ENCODE measurements around the gene KL. TPM values are rescaled to one million over a fixed set of nuclear protein-coding genes. Genes with fewer than 3 reads are reported as not detected.
A peak's percentile ranks its signal among the peaks of the same experiment; 100 is the strongest.

Gene KL
- total RNA-seq, 4 donors from 2014 or later, result 0.60 to 3.4 (median 1.2) TPM

DNA sequence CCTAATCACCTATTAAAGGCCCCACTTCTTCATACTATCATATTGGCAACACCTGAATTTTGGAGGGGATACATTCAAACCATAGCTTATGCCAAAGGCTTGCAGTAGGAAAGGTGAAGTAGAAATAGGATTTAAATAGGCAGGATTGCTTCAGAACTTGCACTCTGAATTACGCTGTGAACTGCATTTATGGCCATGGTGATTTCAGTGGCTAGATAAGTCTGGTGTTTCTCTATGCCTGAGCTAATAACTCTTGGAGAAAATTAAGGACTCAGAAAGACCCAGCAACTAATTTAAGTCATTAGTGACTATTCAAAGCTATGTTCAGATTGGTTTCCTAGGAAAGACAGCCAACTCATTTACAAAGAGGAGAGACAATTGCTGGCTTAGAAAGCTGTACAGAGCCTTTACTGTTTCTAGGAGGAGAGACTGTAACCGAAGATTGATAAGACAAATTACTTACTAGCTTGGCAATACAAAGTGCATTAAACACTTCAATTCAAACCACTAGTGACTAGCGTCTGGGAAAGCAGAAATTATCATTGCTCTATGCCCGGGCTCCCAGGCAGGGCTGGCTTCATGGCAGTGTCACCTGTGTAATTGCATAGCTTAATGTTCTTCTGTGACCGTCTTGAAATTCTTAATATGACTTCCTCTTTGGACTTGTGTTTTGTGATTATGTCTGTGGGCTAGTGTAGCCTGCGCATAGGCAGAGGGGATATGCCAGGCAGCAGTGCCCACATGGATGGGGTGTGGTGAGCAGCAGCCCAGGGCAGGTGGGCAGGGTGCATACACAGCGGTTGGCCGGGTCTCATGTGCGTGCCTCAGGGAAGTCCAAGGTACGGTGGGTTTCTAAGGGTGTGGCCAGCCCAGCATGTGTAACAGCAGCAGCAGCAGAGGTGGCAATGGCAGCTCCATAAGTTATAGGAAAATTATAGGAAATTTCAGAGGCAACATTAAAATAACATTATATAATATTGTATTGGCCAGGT is 60.1 kb downstream of the KL start:
- no peaks in the 10 kb centered on the region for H3K36me3 ChIP-seq
- intact Hi-C loops (cut with DNase I; ENCODE audit: low total_unique reads) (no loop called here), in situ Hi-C loops (cut with MboI; ENCODE audit: low pct_ligation_motif_present in 1 of 4, low pct_unique_long_range_greater_than_20kb in 1 of 4, low sequenced_read_pairs in 3 of 4) (no loop called here)
- peak; percentile 42 for DNase-seq
- H3K4me1 ChIP-seq, result peaks cover 0 to 8% (median 1%) of the 10 kb centered on the region in 4 donors
- TF ChIP-seq EP300 (IDR thresholded peaks at IDR 0.05; ENCODE audit: low read depth) (no peak), POLR2AphosphoS5 (IDR thresholded peaks at IDR 0.05) (no peak), POLR2A (IDR thresholded peaks at IDR 0.05) (no peak)
- TF ChIP-seq, protein P1, sequence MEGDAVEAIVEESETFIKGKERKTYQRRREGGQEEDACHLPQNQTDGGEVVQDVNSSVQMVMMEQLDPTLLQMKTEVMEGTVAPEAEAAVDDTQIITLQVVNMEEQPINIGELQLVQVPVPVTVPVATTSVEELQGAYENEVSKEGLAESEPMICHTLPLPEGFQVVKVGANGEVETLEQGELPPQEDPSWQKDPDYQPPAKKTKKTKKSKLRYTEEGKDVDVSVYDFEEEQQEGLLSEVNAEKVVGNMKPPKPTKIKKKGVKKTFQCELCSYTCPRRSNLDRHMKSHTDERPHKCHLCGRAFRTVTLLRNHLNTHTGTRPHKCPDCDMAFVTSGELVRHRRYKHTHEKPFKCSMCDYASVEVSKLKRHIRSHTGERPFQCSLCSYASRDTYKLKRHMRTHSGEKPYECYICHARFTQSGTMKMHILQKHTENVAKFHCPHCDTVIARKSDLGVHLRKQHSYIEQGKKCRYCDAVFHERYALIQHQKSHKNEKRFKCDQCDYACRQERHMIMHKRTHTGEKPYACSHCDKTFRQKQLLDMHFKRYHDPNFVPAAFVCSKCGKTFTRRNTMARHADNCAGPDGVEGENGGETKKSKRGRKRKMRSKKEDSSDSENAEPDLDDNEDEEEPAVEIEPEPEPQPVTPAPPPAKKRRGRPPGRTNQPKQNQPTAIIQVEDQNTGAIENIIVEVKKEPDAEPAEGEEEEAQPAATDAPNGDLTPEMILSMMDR (IDR thresholded peaks at IDR 0.05), result no peak
- no peaks in the 10 kb centered on the region for H3K9me3 ChIP-seq
- no peaks in the 10 kb centered on the region for H3K27me3 ChIP-seq
- H3K27ac ChIP-seq, result peak overlapping the region in 2 of 4 donors; percentile 1 to 43
- 60 to 63% methylated on average over 2 to 10 of the region's 10 CpGs for WGBS, 2 donors (ENCODE audit: low coverage in 1 of 2)
- no peak overlapping the region for H3K4me3 ChIP-seq

DNA sequence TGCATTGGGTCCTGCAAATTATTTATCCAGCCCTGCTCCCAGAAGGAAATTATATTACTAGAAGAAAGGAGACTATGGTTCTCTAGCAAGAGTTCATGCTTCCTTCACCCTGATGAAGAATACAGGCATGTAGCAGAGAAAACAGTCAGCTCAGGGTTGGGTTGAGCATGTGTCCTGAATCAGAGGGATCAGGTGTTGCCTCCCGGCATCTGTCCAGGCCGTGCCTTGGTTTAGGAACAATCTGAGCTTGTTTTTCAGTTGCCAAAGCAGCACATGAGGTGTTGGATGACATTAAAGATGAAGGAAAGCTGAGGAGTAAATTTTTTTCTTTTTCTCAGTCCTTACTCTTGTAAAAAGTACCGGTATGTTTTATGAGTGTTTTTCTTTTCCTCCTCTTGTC is 62.0 kb downstream of the KL start:
- H3K27ac ChIP-seq, result no peak overlapping the region
- no peaks in the 10 kb centered on the region for H3K27me3 ChIP-seq
- no peak overlapping the region for H3K4me3 ChIP-seq
- in situ Hi-C loops (cut with MboI; ENCODE audit: low pct_ligation_motif_present in 1 of 4, low pct_unique_long_range_greater_than_20kb in 1 of 4, low sequenced_read_pairs in 3 of 4) (no loop called here), intact Hi-C loops (cut with DNase I; ENCODE audit: low total_unique reads) (no loop called here)
- TF ChIP-seq, protein P1 (IDR thresholded peaks at IDR 0.05), result no peak
- TF ChIP-seq POLR2AphosphoS5 (IDR thresholded peaks at IDR 0.05), result no peak
- no peak for TF ChIP-seq POLR2A (IDR thresholded peaks at IDR 0.05)
- TF ChIP-seq EP300 (IDR thresholded peaks at IDR 0.05; ENCODE audit: low read depth), result no peak
- DNase-seq, result no peak
- WGBS, 2 donors (ENCODE audit: low coverage in 1 of 2), result 41 to 72% methylated on average over 3 of the region's 3 CpGs
- no peaks in the 10 kb centered on the region for H3K36me3 ChIP-seq
- H3K9me3 ChIP-seq, result no peaks in the 10 kb centered on the region
- H3K4me1 ChIP-seq, result peaks cover 0 to 8% (median 1%) of the 10 kb centered on the region in 4 donors

DNA sequence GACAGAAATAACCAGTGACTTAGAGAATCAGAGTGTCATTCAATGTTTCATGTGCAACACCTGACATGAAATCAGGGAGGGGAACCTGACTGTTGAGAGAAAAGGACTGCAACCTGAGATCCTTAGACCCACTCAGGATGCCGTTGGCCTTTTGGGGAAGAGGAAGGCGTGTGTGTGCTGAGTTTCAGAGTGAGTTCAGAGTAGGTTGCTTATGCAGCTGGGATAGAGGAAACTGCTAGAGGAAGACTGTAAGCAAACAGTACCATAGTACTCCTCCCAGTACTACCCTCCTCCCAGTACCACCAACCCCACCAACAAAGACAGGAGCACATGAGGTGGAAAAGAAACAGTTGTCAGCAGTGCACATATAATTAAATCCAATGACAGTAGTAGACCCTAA is 63.7 kb downstream of the KL start:
- DNase-seq, result no peak
- in situ Hi-C loops (cut with MboI; ENCODE audit: low pct_ligation_motif_present in 1 of 4, low pct_unique_long_range_greater_than_20kb in 1 of 4, low sequenced_read_pairs in 3 of 4), result no loop called here
- WGBS, 2 donors (ENCODE audit: low coverage in 1 of 2), result 59 to 67% methylated on average over 2 of the region's 2 CpGs

More for the DNA sequence above, 63.7 kb downstream of the KL start:
- no peak overlapping the region for H3K27ac ChIP-seq
- H3K36me3 ChIP-seq, result no peaks in the 10 kb centered on the region
- H3K4me3 ChIP-seq, result no peak overlapping the region
- no peaks in the 10 kb centered on the region for H3K27me3 ChIP-seq
- H3K9me3 ChIP-seq, result no peaks in the 10 kb centered on the region
- intact Hi-C loops (cut with DNase I; ENCODE audit: low total_unique reads), result no loop called here
- peaks cover 0 to 8% (median 1%) of the 10 kb centered on the region in 4 donors for H3K4me1 ChIP-seq
- TF ChIP-seq EP300 (IDR thresholded peaks at IDR 0.05; ENCODE audit: low read depth), result no peak
- TF ChIP-seq, protein P1 (IDR thresholded peaks at IDR 0.05), result no peak
- no peak for TF ChIP-seq POLR2A (IDR thresholded peaks at IDR 0.05)
- TF ChIP-seq POLR2AphosphoS5 (IDR thresholded peaks at IDR 0.05), result no peak

All from transverse colon (tissue), 4 donors.